BE2C (cell line): Measurements from ENCODE around the gene DHRS7B.

Experiments
- DNase-seq: peaks from one replicate; pipeline ENCODE4 v3.0.0-alpha.2; 2020
- H3K27me3 ChIP-seq: fragments of 250-450 bp; sonication (Bioruptor Pico); 2 replicates; pipeline ENCODE4 v1.5.1; 2020; ENCODE audit warnings: mild to moderate bottlenecking
- H3K36me3 ChIP-seq: fragments of 250-450 bp; sonication (Bioruptor Pico); 2 replicates; pipeline ENCODE4 v1.5.1; 2020; ENCODE audit warnings: mild to moderate bottlenecking
- H3K4me1 ChIP-seq: fragments of 250-450 bp; sonication (Bioruptor Pico); 2 replicates; pipeline ENCODE4 v1.5.1; 2020
- H3K4me3 ChIP-seq: 2 replicates; pipeline ENCODE4 v1.5.1; 2011; ENCODE audit warnings: low read depth, low read length
- H3K9me3 ChIP-seq: fragments of 250-450 bp; sonication (Bioruptor Pico); 2 replicates; pipeline ENCODE4 v1.5.1; 2020
- TF ChIP-seq, protein P1 (sequence below): IDR thresholded peaks from 2 replicates; pipeline ENCODE4 v1.5.1; 2012; ENCODE audit warnings: mild to moderate bottlenecking, low read depth, low read length

DHRS7B gene

GRCh38 chr17:21085707-21086106 lies 41.1 kb upstream of the DHRS7B start:
- H3K4me3 ChIP-seq, result no peak overlapping the region

DNA sequence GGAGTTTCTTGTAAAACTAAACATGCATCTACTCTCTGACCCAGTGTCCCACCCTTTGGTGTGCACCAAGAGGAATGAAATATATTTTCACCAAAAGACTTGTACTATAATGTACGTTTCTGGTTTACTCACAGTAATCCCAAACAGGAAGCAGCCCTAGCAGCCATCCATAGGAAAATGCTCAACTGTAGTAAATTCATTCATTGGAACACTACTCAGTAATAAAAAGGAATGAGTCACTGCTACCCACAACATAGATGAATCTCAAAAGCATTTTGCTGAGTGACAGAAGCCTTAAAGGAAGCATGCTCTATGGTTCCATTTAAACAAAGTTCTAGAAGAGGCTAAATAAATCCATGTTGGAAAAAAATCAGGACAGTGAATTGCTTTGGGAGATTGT lies 37.6 kb upstream of the DHRS7B start:
- Histone ChIP-seq H3K27me3 (no peaks in the 10 kb centered on the region), H3K4me1 (no peaks in the 10 kb centered on the region), H3K9me3 (no peaks in the 10 kb centered on the region), H3K36me3 (no peaks in the 10 kb centered on the region), H3K4me3 (no peak overlapping the region)
- no peak for DNase-seq
- TF ChIP-seq, protein P1, sequence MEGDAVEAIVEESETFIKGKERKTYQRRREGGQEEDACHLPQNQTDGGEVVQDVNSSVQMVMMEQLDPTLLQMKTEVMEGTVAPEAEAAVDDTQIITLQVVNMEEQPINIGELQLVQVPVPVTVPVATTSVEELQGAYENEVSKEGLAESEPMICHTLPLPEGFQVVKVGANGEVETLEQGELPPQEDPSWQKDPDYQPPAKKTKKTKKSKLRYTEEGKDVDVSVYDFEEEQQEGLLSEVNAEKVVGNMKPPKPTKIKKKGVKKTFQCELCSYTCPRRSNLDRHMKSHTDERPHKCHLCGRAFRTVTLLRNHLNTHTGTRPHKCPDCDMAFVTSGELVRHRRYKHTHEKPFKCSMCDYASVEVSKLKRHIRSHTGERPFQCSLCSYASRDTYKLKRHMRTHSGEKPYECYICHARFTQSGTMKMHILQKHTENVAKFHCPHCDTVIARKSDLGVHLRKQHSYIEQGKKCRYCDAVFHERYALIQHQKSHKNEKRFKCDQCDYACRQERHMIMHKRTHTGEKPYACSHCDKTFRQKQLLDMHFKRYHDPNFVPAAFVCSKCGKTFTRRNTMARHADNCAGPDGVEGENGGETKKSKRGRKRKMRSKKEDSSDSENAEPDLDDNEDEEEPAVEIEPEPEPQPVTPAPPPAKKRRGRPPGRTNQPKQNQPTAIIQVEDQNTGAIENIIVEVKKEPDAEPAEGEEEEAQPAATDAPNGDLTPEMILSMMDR, result no peak

More at GRCh38 chr17:21085707-21086106, 41.1 kb upstream of the DHRS7B start:
- Histone ChIP-seq H3K36me3 (no peaks in the 10 kb centered on the region), H3K9me3 (no peaks in the 10 kb centered on the region), H3K4me1 (no peaks in the 10 kb centered on the region), H3K27me3 (no peaks in the 10 kb centered on the region)
- TF ChIP-seq, protein P1, result no peak
- no peak for DNase-seq

GRCh38 chr17:21089933-21090901 lies 36.5 kb upstream of the DHRS7B start:
- Histone ChIP-seq H3K4me3 (no peak overlapping the region), H3K4me1 (no peaks in the 10 kb centered on the region), H3K9me3 (no peaks in the 10 kb centered on the region), H3K36me3 (no peaks in the 10 kb centered on the region), H3K27me3 (no peaks in the 10 kb centered on the region)
- no peak for DNase-seq
- TF ChIP-seq, protein P1, result no peak

GRCh38 chr17:21090902-21091618 lies 35.7 kb upstream of the DHRS7B start:
- TF ChIP-seq, protein P1, result no peak

GRCh38 chr17:21094298-21094704 lies 32.5 kb upstream of the DHRS7B start:
- DNase-seq, result no peak
- Histone ChIP-seq H3K4me3 (no peak overlapping the region), H3K9me3 (no peaks in the 10 kb centered on the region), H3K27me3 (no peaks in the 10 kb centered on the region), H3K36me3 (no peaks in the 10 kb centered on the region), H3K4me1 (no peaks in the 10 kb centered on the region)
- TF ChIP-seq, protein P1, result no peak

More at GRCh38 chr17:21090902-21091618, 35.7 kb upstream of the DHRS7B start:
- no peak overlapping the region for H3K4me3 ChIP-seq
- DNase-seq, result no peak
- H3K9me3 ChIP-seq, result no peaks in the 10 kb centered on the region
- H3K36me3 ChIP-seq, result no peaks in the 10 kb centered on the region
- no peaks in the 10 kb centered on the region for H3K4me1 ChIP-seq
- no peaks in the 10 kb centered on the region for H3K27me3 ChIP-seq
